Heart left ventricle (tissue), 13 donors: Measurements from ENCODE around the gene STK25.

Experiments
- POLR2A ChIP-seq, 2 donors: fragments of 450-650 bp; IDR thresholded peaks; one replicate each; pipeline ENCODE4 v1.6.1; 2017; ENCODE audit warnings: antibody characterized with exemption in 2 of 2, mild to moderate bottlenecking in 2 of 2, moderate library complexity in 2 of 2
- TF ChIP-seq, protein P1 (sequence below), 12 donors: fragments of 200-600 bp; sonication (generic) in 4 of 12; IDR thresholded peaks; one replicate each; pipeline versions ENCODE4 v1.5.0 to v1.8.0; 2018 to 2022; ENCODE audit warnings: antibody characterized with exemption in 12 of 12, mild to moderate bottlenecking in 5 of 12
- donor health status: ischemic (EF 13 %, LVEDD 7.1; RV severe dilation, severe dysfunction).
- donor health status: DM: no; HTN: yes; CAD: no.
- donor health status: DM: no; HTN: no; CAD: no.
- donor health status: ischemic (EF 25% LVEDD 6.9; RV normal size, moderate dysfunction).
- donor health status: ischemic (EF 25% LVEDD 5.7; RV mildly dilated, moderate dysfunction).
- donor health status: ischemic (EF 35%, LVEDD 5.7; RV mildly dilated, moderate dysfunction).
- donor health status: nonischemic (EF 11% LVEDD 7.7; RV severe dilation, severe dysfunction).
- donor health status: DM: yes; HTN: yes; CAD: no.
- donor health status: PGD.
- donor health status: ischemic (EF 29% LVEDD 5.4; RV normal size, mild dysfunction).
- donor health status: nonischemic (EF 23%, LVEDD 6.1; RV moderate dilation, normal function).

DNA sequence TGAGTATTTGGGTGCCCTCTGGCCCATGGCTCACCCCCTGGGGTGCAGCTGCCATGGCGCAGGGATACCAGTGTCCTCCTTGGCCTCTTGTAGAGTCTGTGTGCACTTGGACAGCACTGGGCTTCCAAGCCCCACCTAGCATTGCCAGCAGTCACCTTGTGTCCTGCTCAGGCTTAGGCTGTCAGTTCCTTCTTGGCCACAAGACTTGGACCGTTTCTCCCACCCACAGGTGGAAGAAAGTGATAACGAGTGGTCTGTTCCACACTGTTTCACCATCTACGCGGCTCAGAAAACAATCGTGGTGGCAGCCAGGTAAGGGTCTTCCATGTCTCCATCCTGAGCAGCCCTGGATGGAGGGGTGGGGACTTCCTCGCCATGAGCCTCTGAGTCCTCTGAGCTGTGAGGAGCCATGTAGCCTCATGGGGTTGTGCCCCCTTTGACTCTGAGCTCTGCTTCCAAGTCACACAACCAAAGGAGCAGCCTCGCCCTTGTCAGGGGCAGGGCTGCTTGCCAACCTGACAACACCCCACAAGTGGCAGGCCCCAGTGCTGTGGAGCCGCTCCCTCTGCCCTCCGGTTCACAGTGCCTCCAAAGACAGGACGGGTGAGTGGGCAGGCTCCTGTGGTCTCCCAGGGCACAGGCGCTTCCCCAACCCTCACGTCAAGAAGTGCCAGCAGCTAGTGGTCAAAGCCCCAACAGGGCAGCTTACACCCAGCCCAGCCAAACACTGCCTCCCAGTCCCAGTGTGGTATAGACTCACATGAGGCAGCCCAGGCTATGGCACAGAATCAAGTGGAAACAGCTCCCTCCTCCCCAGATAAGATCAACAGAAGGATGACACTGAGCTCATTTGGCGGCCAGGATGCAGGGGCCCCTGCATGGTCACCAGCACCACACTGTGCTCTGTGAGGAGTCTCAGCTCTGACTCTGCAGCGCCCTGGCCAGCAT lies 18.4 kb downstream of the STK25 start:
- TF ChIP-seq, protein P1, sequence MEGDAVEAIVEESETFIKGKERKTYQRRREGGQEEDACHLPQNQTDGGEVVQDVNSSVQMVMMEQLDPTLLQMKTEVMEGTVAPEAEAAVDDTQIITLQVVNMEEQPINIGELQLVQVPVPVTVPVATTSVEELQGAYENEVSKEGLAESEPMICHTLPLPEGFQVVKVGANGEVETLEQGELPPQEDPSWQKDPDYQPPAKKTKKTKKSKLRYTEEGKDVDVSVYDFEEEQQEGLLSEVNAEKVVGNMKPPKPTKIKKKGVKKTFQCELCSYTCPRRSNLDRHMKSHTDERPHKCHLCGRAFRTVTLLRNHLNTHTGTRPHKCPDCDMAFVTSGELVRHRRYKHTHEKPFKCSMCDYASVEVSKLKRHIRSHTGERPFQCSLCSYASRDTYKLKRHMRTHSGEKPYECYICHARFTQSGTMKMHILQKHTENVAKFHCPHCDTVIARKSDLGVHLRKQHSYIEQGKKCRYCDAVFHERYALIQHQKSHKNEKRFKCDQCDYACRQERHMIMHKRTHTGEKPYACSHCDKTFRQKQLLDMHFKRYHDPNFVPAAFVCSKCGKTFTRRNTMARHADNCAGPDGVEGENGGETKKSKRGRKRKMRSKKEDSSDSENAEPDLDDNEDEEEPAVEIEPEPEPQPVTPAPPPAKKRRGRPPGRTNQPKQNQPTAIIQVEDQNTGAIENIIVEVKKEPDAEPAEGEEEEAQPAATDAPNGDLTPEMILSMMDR (IDR thresholded peaks at IDR 0.05): no peak
- no peak for TF ChIP-seq POLR2A (IDR thresholded peaks at IDR 0.05)
